22Rv1 (cell line): ENCODE data around the gene MED4.

Experiments
- H3K27ac ChIP-seq: fragments of 450-650 bp; 2 replicates; pipeline ENCODE4 v1.5.1; 2017
- CTCF ChIP-seq: fragments of 450-650 bp; IDR thresholded peaks from 2 replicates; pipeline ENCODE4 v1.5.1; 2017; ENCODE audit warnings: mild to moderate bottlenecking
- ZFX ChIP-seq: fragments of 450-650 bp; IDR thresholded peaks from 2 replicates; pipeline ENCODE4 v1.6.1; 2017; ENCODE audit warnings: antibody characterized with exemption, borderline replicate concordance

MED4 gene

DNA sequence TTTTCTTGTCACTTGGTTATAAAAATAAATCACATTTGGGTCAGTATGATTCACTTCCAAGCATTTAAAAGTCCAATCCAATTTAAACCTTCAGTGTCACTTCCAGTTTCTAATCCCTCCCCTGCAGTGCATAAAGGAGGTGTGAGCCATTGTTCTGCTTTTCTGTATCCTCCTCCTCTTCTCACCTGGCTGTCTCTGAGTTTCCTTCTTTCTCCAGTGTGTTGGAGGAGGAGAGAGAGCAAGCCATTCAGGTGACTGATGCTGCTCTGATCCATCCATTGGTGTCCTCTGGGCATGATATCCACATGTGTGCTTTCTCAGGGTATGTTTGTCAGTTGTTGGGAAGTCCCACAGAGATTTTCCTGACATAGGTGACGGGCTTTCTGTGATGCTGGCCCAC lies 56.1 kb downstream of the MED4 start:
- TF ChIP-seq ZFX = no peak
- TF ChIP-seq CTCF = no peak

GRCh38 chr13:48037346-48038173 lies 57.3 kb downstream of the MED4 start, which contains the start of gene NUDT15:
Gene NUDT15 (plus strand): TSS chr13:48037726. CDS start chr13:48037747, 21 bp downstream.
- TF ChIP-seq ZFX (no peak), CTCF (peak; percentile 97)
- peak within 1 kb of the TSS; percentile 95 for H3K27ac ChIP-seq

More for the DNA sequence above, 56.1 kb downstream of the MED4 start:
- H3K27ac ChIP-seq = peak overlapping the region; percentile 95

DNA sequence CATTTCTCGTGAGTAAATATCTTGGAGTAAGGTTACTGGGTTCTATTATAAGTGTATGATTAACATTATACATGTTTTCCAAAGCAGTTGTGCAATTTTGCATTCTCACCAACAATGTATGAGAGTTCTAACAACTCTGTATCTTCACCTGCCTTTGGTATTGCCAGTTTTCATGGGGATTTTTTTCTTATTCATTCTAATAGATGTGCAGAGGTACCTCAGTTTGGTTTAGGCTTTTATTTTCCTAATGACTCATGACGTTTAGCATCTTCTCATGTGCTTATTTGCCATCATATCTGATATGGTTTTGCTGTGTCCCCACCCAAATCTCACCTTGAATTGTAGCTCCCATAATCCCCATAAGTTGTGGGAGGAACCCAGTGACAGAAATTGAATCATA lies 65.0 kb downstream of the MED4 start:
- TF ChIP-seq CTCF (no peak), ZFX (no peak)
- no peak overlapping the region for H3K27ac ChIP-seq

DNA sequence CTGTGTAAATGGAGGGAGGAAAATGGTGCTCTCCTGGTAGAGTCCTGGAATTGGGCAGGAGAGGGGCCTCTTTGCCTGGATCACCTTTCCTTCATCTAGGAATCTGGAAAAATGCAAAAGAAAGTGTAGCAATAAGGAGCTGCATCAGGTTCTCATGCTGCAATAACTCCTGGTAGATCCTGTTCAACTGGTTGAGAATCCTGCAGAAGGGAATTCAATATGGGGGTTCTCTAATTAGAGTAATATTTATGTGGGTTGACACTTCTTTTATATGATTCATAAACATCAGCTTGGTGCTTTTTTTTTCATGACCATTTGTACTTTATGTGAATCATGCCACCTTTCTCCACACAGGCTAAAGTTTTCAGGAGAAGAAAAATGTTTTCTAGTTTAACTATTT lies 66.8 kb downstream of the MED4 start:
- TF ChIP-seq CTCF = no peak
- TF ChIP-seq ZFX = no peak

More for the DNA sequence above, 66.8 kb downstream of the MED4 start:
- H3K27ac ChIP-seq = no peak overlapping the region
